ENCODE data around the gene BACH2. TPM values are rescaled to one million over a fixed set of nuclear protein-coding genes. Genes with fewer than 3 reads are reported as not detected.
A peak's percentile ranks its signal among the peaks of the same experiment; 100 is the strongest.

The BACH2 gene
- total RNA-seq, 2 experiments from 2014 or later = 157 to 170 TPM

GRCh38 chr6:90257486-90257738, 39.2 kb downstream of the BACH2 start:
- Mint-ChIP-seq H3K4me3 (no peak overlapping the region), H3K9me3 (peaks cover 11% of the 10 kb centered on the region), H3K36me3 (ENCODE audit: low read depth) (peaks cover 87% of the 10 kb centered on the region), H3K27me3 (no peaks in the 10 kb centered on the region), H3K4me1 (ENCODE audit: low read depth) (peaks cover 95% of the 10 kb centered on the region), H3K27ac (peak overlapping the region; percentile 77)
- CTCF ChIA-PET = no interaction called here
- Histone ChIP-seq H3K36me3 (ENCODE audit: insufficient read depth, low read length) (peaks cover 2% of the 10 kb centered on the region), H3K9me3 (ENCODE audit: control insufficient read depth in 1 of 2, insufficient read depth in 1 of 2, low read length in 2 of 2) (peaks cover 3 to 5% of the 10 kb centered on the region in 2 experiments), H3K27ac (ENCODE audit: low read depth in 1 of 2, low read length in 2 of 2) (peak overlapping the region in 1 of 2 donors; percentile 16), H3K27me3 (ENCODE audit: control insufficient read depth in 1 of 2, insufficient read depth in 2 of 2, low read length in 2 of 2) (no peaks in the 10 kb centered on the region), H3K4me3 (ENCODE audit: low read length) (no peak overlapping the region), H3K4me1 (ENCODE audit: insufficient read depth, low read length) (peaks cover 7% of the 10 kb centered on the region)
- intact Hi-C loops (cut with DNase I, micrococcal nuclease) = no loop called here
- no peak for ATAC-seq (ENCODE audit: poor library complexity)
- DNase-seq = no peak
- no peak for TF ChIP-seq CTCF (IDR thresholded peaks at IDR 0.05)
- POLR2A ChIA-PET = interaction anchor here (0.7 to 1.6 kb wide), 2 partner anchors 9 to 45 kb away, joined by 3 to 4 read pairs; no protein-coding TSS in a partner anchor

DNA sequence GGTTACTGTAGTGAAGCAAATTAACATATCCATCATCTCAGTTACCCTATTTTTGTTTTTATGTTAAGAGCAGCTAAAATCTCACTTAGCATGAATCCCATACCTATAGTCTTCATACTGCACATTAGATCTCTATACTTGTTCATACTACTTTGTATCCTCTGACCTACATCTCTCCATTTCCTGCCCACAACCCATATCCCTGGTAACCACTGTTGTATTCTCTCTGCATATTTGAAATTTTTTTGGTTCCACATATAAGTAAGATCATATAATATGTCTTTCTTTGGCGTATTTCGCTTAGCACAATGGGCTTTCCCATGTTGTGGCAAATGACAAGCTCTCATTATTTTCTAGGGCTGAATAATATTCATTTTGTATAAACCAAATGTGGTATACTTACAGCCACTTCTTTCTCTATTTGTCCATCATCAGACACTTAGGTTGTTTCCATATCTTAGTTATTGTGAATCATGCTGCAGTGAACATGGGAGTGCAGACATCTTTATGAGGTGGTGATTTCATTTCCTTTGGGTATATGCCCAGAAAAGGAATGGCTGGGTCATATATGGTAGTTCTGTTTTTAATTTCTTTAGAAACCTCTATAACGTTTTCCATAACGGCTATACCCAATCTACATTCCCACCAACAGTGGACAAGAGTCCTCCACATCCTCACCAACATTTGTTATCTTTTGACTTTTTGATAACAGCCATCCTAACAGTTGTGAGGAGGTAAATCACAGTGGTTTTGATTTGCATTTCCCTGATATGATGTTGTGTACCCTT, 39.8 kb downstream of the BACH2 start:
- H3K27me3 ChIP-seq (ENCODE audit: control insufficient read depth in 1 of 2, insufficient read depth in 2 of 2, low read length in 2 of 2) = no peaks in the 10 kb centered on the region
- peaks cover 7% of the 10 kb centered on the region for H3K4me1 ChIP-seq (ENCODE audit: insufficient read depth, low read length)
- no peak for TF ChIP-seq CTCF (IDR thresholded peaks at IDR 0.05)
- Mint-ChIP-seq H3K27me3 (no peaks in the 10 kb centered on the region), H3K4me1 (ENCODE audit: low read depth) (peaks cover 95% of the 10 kb centered on the region), H3K36me3 (ENCODE audit: low read depth) (peaks cover 87% of the 10 kb centered on the region), H3K27ac (peak overlapping the region; percentile 77), H3K9me3 (peaks cover 11% of the 10 kb centered on the region), H3K4me3 (peak overlapping the region; percentile 1)
- H3K9me3 ChIP-seq (ENCODE audit: control insufficient read depth in 1 of 2, insufficient read depth in 1 of 2, low read length in 2 of 2) = peaks cover 3 to 5% of the 10 kb centered on the region in 2 experiments
- POLR2A ChIA-PET = interaction anchor here (0.7 to 1.6 kb wide), 3 partner anchors 10 to 44 kb away, joined by 3 to 4 read pairs (median 3); no protein-coding TSS in a partner anchor
- intact Hi-C loops (cut with DNase I, micrococcal nuclease) = no loop called here
- peak overlapping the region in 1 of 2 donors; percentile 16 for H3K27ac ChIP-seq (ENCODE audit: low read depth in 1 of 2, low read length in 2 of 2)
- CTCF ChIA-PET = interaction anchor here (1.3 kb wide), 1 partner anchor 12 kb away, joined by 4 read pairs; no protein-coding TSS in a partner anchor
- peaks cover 2% of the 10 kb centered on the region for H3K36me3 ChIP-seq (ENCODE audit: insufficient read depth, low read length)
- no peak overlapping the region for H3K4me3 ChIP-seq (ENCODE audit: low read length)
- DNase-seq (peak in 3 of 14 experiments; percentile 54 to 69 (median 64)), ATAC-seq (ENCODE audit: poor library complexity) (peak; percentile 82)

GRCh38 chr6:90253631-90254030, 43.0 kb downstream of the BACH2 start:
- intact Hi-C loops (cut with DNase I, micrococcal nuclease) = loop anchor here in 1 of 2 experiments (2.0 kb wide), 1 partner anchor 15 kb away; no protein-coding TSS in a partner anchor
- peak overlapping the region; percentile 77 for H3K27ac Mint-ChIP-seq
- TF ChIP-seq CTCF (IDR thresholded peaks at IDR 0.05) = no peak
- ATAC-seq (ENCODE audit: poor library complexity) (no peak), DNase-seq (no peak)
- no peaks in the 10 kb centered on the region for H3K27me3 Mint-ChIP-seq
- Histone ChIP-seq H3K4me3 (ENCODE audit: low read length) (no peak overlapping the region), H3K4me1 (ENCODE audit: insufficient read depth, low read length) (peaks cover 12% of the 10 kb centered on the region), H3K27me3 (ENCODE audit: control insufficient read depth in 1 of 2, insufficient read depth in 2 of 2, low read length in 2 of 2) (no peaks in the 10 kb centered on the region), H3K9me3 (ENCODE audit: control insufficient read depth in 1 of 2, insufficient read depth in 1 of 2, low read length in 2 of 2) (peaks cover 3 to 5% of the 10 kb centered on the region in 2 experiments), H3K27ac (ENCODE audit: low read depth in 1 of 2, low read length in 2 of 2) (no peak overlapping the region), H3K36me3 (ENCODE audit: insufficient read depth, low read length) (peaks cover 5% of the 10 kb centered on the region)
- peaks cover 3% of the 10 kb centered on the region for H3K9me3 Mint-ChIP-seq
- CTCF ChIA-PET = no interaction called here
- H3K4me3 Mint-ChIP-seq = no peak overlapping the region
- H3K4me1 Mint-ChIP-seq (ENCODE audit: low read depth) = peaks cover 89% of the 10 kb centered on the region
- peaks cover 79% of the 10 kb centered on the region for H3K36me3 Mint-ChIP-seq (ENCODE audit: low read depth)
- POLR2A ChIA-PET = interaction anchor here (1.2 kb wide), 2 partner anchors 20 to 35 kb away, joined by 4 to 6 read pairs; no protein-coding TSS in a partner anchor
